Kidney epithelial cell (primary cell): ENCODE data around the gene VPS13A. TPM values are rescaled to one million over a fixed set of nuclear protein-coding genes. Genes with fewer than 3 reads are reported as not detected.

ENCODE experiments used
- DNase-seq: peaks from one replicate; pipeline ENCODE4 v3.0.0-alpha.2; 2010; ENCODE audit warnings: low read depth
- H3K27me3 ChIP-seq: 2 replicates; pipeline ENCODE4 v1.6.0; 2011; ENCODE audit warnings: low read length; ENCODE audit not compliant: control insufficient read depth, insufficient read depth
- H3K36me3 ChIP-seq: 2 replicates; pipeline ENCODE4 v1.5.1; 2011; ENCODE audit warnings: low read length; ENCODE audit not compliant: control insufficient read depth, insufficient read depth
- H3K4me3 ChIP-seq: 2 replicates; pipeline ENCODE4 v1.5.1; 2011; ENCODE audit warnings: low read depth, mild to moderate bottlenecking, control low read depth, low read length
- total RNA-seq: library from RNA; depleted of rRNA; stranded (reverse); fragments of >200 nt; gene quantifications from 2 replicates; pipeline ENCODE4 v1.2.3, GENCODE V29; 2015
- TF ChIP-seq, protein P1 (sequence below): IDR thresholded peaks from 2 replicates; pipeline ENCODE4 v1.5.1; 2011; ENCODE audit warnings: mild to moderate bottlenecking, moderate library complexity, low read length, control low read depth, inconsistent platforms; ENCODE audit not compliant: insufficient read depth, poor library complexity, severe bottlenecking

The VPS13A gene
- total RNA-seq, 1 donor from 2014 or later = 16.3 TPM

DNA sequence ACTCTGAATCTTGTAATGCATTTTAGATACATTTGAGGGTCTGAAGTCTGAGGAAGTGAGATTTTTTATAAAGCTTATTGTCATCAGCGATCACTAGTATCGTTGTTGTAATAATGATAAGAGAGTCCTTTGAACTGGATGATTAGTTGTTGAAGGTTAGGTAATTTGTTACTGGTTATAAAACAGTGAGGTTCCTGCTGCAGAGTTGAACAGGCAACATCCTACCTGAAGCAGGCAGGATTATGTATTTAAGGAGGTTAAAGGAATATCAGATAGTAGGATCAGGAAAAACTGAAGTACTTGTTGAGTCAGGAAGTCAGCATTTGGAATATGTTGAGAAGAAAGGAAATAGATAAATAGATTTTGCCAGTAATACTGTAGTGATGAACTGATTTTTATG lies 106.7 kb downstream of the VPS13A start:
- peaks cover 1% of the 10 kb centered on the region for H3K36me3 ChIP-seq

DNA sequence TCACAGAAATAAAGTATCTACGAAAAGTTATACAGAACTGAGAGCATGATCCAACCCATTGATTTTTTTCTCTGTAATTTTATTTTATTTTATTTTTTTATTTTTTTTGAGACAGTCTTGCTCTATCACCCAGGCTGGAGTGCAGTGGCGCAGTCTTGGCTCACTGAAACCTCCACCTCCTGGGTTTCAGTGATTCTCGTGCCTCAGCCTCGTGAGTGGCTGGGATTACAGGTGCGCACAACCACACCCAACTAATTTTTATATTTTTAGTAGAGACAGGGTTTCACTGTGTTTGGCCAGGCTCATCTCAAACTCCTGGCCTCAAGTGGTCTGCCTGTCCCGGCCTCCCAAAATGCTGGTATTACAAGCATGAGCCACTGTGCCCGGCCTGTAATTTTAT lies 107.3 kb downstream of the VPS13A start:
- no peak for DNase-seq
- TF ChIP-seq, protein P1, sequence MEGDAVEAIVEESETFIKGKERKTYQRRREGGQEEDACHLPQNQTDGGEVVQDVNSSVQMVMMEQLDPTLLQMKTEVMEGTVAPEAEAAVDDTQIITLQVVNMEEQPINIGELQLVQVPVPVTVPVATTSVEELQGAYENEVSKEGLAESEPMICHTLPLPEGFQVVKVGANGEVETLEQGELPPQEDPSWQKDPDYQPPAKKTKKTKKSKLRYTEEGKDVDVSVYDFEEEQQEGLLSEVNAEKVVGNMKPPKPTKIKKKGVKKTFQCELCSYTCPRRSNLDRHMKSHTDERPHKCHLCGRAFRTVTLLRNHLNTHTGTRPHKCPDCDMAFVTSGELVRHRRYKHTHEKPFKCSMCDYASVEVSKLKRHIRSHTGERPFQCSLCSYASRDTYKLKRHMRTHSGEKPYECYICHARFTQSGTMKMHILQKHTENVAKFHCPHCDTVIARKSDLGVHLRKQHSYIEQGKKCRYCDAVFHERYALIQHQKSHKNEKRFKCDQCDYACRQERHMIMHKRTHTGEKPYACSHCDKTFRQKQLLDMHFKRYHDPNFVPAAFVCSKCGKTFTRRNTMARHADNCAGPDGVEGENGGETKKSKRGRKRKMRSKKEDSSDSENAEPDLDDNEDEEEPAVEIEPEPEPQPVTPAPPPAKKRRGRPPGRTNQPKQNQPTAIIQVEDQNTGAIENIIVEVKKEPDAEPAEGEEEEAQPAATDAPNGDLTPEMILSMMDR = no peak
- H3K27me3 ChIP-seq = no peaks in the 10 kb centered on the region
- H3K4me3 ChIP-seq = no peak overlapping the region
- peaks cover 1% of the 10 kb centered on the region for H3K36me3 ChIP-seq

More for the DNA sequence above, 106.7 kb downstream of the VPS13A start:
- Histone ChIP-seq H3K4me3 (no peak overlapping the region), H3K27me3 (no peaks in the 10 kb centered on the region)
- no peak for DNase-seq
- TF ChIP-seq, protein P1 = no peak

DNA sequence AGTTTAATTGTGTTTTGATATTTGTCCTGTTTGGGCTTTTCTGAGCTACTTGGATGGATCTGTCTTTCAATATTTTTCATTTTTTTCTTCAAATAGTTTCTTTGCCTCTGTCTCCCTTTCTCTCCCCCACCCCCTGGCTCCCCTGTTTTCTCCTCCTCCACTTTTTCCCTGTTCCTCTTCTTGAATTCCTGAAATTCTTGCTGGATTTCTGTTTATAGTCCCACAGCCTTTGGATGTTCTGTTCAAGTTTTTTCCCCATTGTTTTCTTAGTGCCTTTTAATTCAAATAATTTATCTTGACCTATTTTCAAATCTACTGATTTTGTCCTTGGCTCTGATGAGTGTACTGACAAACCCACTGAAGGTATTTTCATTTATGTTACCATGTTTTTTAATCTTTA lies 113.0 kb downstream of the VPS13A start:
- TF ChIP-seq, protein P1 = no peak
- H3K27me3 ChIP-seq = no peaks in the 10 kb centered on the region
- H3K4me3 ChIP-seq = no peak overlapping the region
- no peak for DNase-seq
- H3K36me3 ChIP-seq = no peaks in the 10 kb centered on the region

DNA sequence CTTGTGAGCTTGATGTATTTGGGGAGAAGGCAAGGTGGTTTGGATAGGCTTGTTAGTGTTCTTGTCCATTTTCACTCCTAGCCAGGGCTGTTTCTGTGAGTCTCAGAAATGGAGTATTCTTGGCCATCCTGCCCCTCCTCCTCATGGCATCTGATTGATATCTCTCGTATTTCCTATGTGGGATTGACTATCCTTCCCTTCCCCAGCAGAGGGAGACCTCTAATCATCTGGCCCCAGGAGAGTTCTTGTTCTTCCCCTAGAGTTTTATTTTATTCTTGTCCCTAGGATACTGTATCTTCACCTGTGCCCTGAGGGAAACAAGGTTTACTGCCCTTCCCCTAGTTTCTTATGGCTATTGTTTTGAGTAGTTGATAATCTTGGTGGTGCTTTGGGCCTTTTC lies 114.4 kb downstream of the VPS13A start:
- TF ChIP-seq, protein P1 = peak; percentile 38
- Histone ChIP-seq H3K36me3 (no peaks in the 10 kb centered on the region), H3K4me3 (no peak overlapping the region), H3K27me3 (no peaks in the 10 kb centered on the region)
- no peak for DNase-seq

DNA sequence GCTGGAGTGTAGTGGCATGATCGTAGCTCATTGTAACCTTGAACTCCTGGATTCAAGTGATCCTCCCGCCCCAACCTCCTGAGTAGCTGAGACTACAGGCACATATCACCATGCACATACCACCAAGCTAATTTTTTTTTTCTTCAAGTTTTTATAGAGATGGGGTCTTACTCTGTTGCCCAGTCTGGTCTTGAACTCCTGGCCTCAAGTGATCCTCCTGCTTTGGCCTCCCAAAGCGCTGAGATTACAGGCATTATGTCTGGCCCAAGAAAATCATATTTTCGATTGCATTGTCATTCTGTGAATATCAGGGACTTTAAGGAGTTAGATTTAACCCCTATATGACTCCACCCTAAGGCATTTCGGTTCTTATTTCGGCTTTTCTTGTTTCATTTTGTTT lies 116.6 kb downstream of the VPS13A start:
- TF ChIP-seq, protein P1 = no peak
- DNase-seq = no peak
- Histone ChIP-seq H3K36me3 (no peaks in the 10 kb centered on the region), H3K27me3 (no peaks in the 10 kb centered on the region), H3K4me3 (no peak overlapping the region)

DNA sequence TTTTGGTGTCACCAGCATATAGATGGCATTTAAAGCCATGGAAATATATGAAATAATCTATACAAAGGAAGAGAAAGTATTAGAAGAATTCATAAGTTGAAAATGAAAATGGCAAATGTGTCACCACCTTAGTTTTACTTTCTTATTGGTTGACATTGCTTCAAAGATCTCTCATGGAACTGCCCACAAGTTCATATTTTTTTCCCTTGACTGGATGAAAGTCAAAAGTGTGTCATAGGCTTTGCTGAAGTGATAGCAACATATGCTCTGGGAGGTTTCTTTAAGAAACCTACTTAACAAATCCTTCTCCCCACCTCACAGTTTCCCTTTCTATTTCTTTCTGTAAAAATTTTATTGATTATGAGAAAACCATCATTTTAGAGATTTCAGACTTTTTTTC lies 127.2 kb downstream of the VPS13A start:
- H3K4me3 ChIP-seq = no peak overlapping the region
- H3K36me3 ChIP-seq = no peaks in the 10 kb centered on the region
- no peak for DNase-seq
- TF ChIP-seq, protein P1 = no peak
- no peaks in the 10 kb centered on the region for H3K27me3 ChIP-seq
